ENCODE measurements around the gene CYP2E1. TPM values are rescaled to one million over a fixed set of nuclear protein-coding genes. Genes with fewer than 3 reads are reported as not detected.
"Not testable (repeated sequence)": the region's sequence is repeated elsewhere in the genome, so short reads cannot be mapped to it uniquely, and the experiment has no call there.

Gene CYP2E1
- total RNA-seq, 1 experiment from 2014 or later: 0.13 TPM

- H3K23ac ChIP-seq (ENCODE audit: insufficient read length, low read depth, low read length); H3T11ph ChIP-seq (ENCODE audit: low read length); H3K79me1 ChIP-seq (ENCODE audit: insufficient read depth, low read depth, low read length, poor library complexity, severe bottlenecking); H3K9ac ChIP-seq (ENCODE audit: extremely low read depth, insufficient read length, low read length); H3K18ac ChIP-seq (ENCODE audit: insufficient read length, low read depth, low read length); H3K79me2 ChIP-seq (ENCODE audit: insufficient read depth, low read length); H3K56ac ChIP-seq (ENCODE audit: insufficient read length, low read depth, low read length); H2BK15ac ChIP-seq (ENCODE audit: low read depth, low read length); H3K27me3 ChIP-seq (ENCODE audit: insufficient read depth, low read length); H3K4me1 ChIP-seq (ENCODE audit: insufficient read depth, low read length); DNase-seq; H2BK120ac ChIP-seq (ENCODE audit: low read depth, low read length, poor library complexity, severe bottlenecking); H2AK5ac ChIP-seq (ENCODE audit: insufficient read length, low read length); H4K91ac ChIP-seq (ENCODE audit: insufficient read length, low read depth, low read length); H3K23me2 ChIP-seq (ENCODE audit: insufficient read length, low read depth, low read length, poor library complexity, severe bottlenecking); H3K4me1 Mint-ChIP-seq; H4K8ac ChIP-seq (replicated peaks; ENCODE audit: insufficient read length, low read depth, low read length); H2BK20ac ChIP-seq (ENCODE audit: low read depth, low read length, poor library complexity, severe bottlenecking); H3K27ac ChIP-seq (ENCODE audit: insufficient read length, low read depth, low read length); H4K5ac ChIP-seq (ENCODE audit: insufficient read length, low read depth, low read length); H3K14ac ChIP-seq (ENCODE audit: insufficient read depth, low read length); H3K4me2 ChIP-seq (ENCODE audit: insufficient read depth, insufficient read length, low read length); H3K27me3 Mint-ChIP-seq (ENCODE audit: low read depth); H2AFZ ChIP-seq (ENCODE audit: low read length); H2BK12ac ChIP-seq (ENCODE audit: insufficient read length, low read depth, low read length); H3K4ac ChIP-seq (ENCODE audit: low read depth, low read length); H3K4me3 Mint-ChIP-seq; H4K20me1 ChIP-seq (ENCODE audit: control insufficient read depth, insufficient read depth, insufficient read length); H3K27ac Mint-ChIP-seq; H2BK5ac ChIP-seq (ENCODE audit: insufficient read length, low read length): not testable (repeated sequence)
- Mint-ChIP-seq H3K36me3 (ENCODE audit: insufficient read depth in 1 of 3, low read depth in 3 of 3) (peaks cover 2 to 10% (median 7%) of the 10 kb centered on the region in 3 experiments; a peak in 6 of 7 replicates), H3K9me3 (peaks cover 41 to 51% of the 10 kb centered on the region in 2 experiments)
- peaks cover 35% of the 10 kb centered on the region for H3K9me3 ChIP-seq (ENCODE audit: control insufficient read depth, low read depth, low read length)
- WGBS (ENCODE audit: extremely low coverage, insufficient read length, low lambda C conversion rate): no CpG with 5 or more reads among the region's 21 CpGs
These were observed 42.6 kb downstream of the CYP2E1 start for GRCh38 chr10:133569801-133570200.

GRCh38 chr10:133572055-133572454 lies 44.9 kb downstream of the CYP2E1 start:
- H3K23ac ChIP-seq (ENCODE audit: insufficient read length, low read depth, low read length); H2BK12ac ChIP-seq (ENCODE audit: insufficient read length, low read depth, low read length); H2BK5ac ChIP-seq (ENCODE audit: insufficient read length, low read length); H4K20me1 ChIP-seq (ENCODE audit: control insufficient read depth, insufficient read depth, insufficient read length); DNase-seq; H3T11ph ChIP-seq (ENCODE audit: low read length); H3K23me2 ChIP-seq (ENCODE audit: insufficient read length, low read depth, low read length, poor library complexity, severe bottlenecking); H3K56ac ChIP-seq (ENCODE audit: insufficient read length, low read depth, low read length); H3K79me2 ChIP-seq (ENCODE audit: insufficient read depth, low read length); H3K27ac ChIP-seq (ENCODE audit: insufficient read length, low read depth, low read length); H3K18ac ChIP-seq (ENCODE audit: insufficient read length, low read depth, low read length); H3K4me2 ChIP-seq (ENCODE audit: insufficient read depth, insufficient read length, low read length); H4K8ac ChIP-seq (replicated peaks; ENCODE audit: insufficient read length, low read depth, low read length); H3K79me1 ChIP-seq (ENCODE audit: insufficient read depth, low read depth, low read length, poor library complexity, severe bottlenecking); H2BK120ac ChIP-seq (ENCODE audit: low read depth, low read length, poor library complexity, severe bottlenecking); H3K27me3 Mint-ChIP-seq (ENCODE audit: low read depth); H3K27ac Mint-ChIP-seq; H3K27me3 ChIP-seq (ENCODE audit: insufficient read depth, low read length); H2BK15ac ChIP-seq (ENCODE audit: low read depth, low read length); H4K91ac ChIP-seq (ENCODE audit: insufficient read length, low read depth, low read length); H3K4me1 ChIP-seq (ENCODE audit: insufficient read depth, low read length); H3K4ac ChIP-seq (ENCODE audit: low read depth, low read length); H2AFZ ChIP-seq (ENCODE audit: low read length); H2BK20ac ChIP-seq (ENCODE audit: low read depth, low read length, poor library complexity, severe bottlenecking); H3K4me1 Mint-ChIP-seq; H3K14ac ChIP-seq (ENCODE audit: insufficient read depth, low read length); H4K5ac ChIP-seq (ENCODE audit: insufficient read length, low read depth, low read length); H2AK5ac ChIP-seq (ENCODE audit: insufficient read length, low read length); H3K9ac ChIP-seq (ENCODE audit: extremely low read depth, insufficient read length, low read length); H3K4me3 Mint-ChIP-seq: not testable (repeated sequence)
- peaks cover 24% of the 10 kb centered on the region for H3K9me3 ChIP-seq (ENCODE audit: control insufficient read depth, low read depth, low read length)
- peaks cover 37 to 43% of the 10 kb centered on the region in 2 experiments for H3K9me3 Mint-ChIP-seq
- peaks cover 0 to 10% (median 4%) of the 10 kb centered on the region in 3 experiments; a peak in 5 of 7 replicates for H3K36me3 Mint-ChIP-seq (ENCODE audit: insufficient read depth in 1 of 3, low read depth in 3 of 3)
- no CpG with 5 or more reads among the region's 11 CpGs for WGBS (ENCODE audit: extremely low coverage, insufficient read length, low lambda C conversion rate)
